RWPE1 (cell line): ENCODE measurements around the gene HRG.

ENCODE experiments used
- CTCF ChIA-PET: fragments of 350-600 bp; sonication (Branson Sonifier 250); formaldehyde crosslinking; extraction: SDS; loops from one replicate; lab custom pipeline; 2021; lab: Yijun Ruan, JAX
- POLR2A ChIA-PET: fragments of 400-600 bp; formaldehyde crosslinking; extraction: SDS; loops from one replicate; lab custom pipeline; 2020; ENCODE audit warnings: antibody characterized with exemption; ENCODE audit not compliant: low non-redundant PET; lab: Yijun Ruan, JAX
- DNase-seq: peaks from one replicate; pipeline ENCODE4 v3.0.0; 2012; ENCODE audit warnings: low spot score
- H3K27ac ChIP-seq: fragments of 450-650 bp; 2 replicates; pipeline ENCODE4 v1.5.1; 2017
- TF ChIP-seq, protein P1 (sequence below): fragments of 450-650 bp; conservative IDR thresholded peaks from 2 replicates; pipeline ENCODE4 v1.5.1; 2017; ENCODE audit warnings: low read depth, mild to moderate bottlenecking

The HRG gene

DNA sequence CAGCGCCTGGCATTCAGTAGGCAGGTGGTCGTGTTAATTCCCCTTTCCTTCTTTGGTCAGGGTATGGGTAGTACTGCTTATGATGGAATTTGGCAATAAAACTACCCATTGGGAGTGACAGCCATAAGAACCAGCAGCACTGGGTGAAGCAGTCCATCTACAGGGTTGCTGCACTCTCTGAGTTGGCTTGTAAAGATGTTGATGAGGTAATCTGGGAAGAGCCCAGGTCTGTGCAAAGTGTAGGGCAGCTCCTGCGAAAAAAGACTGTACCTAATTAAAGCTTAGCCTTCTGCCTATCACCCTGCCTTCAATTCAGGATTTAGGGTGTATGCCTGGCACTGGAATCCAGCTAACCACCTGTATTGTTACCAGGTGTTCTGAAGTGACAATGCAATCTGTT lies 30.3 kb upstream of the HRG start:
- CTCF ChIA-PET: interaction anchor here (2.3 kb wide), 1 partner anchor 18 kb away, joined by 8 read pairs; no protein-coding TSS in a partner anchor
- TF ChIP-seq, protein P1, sequence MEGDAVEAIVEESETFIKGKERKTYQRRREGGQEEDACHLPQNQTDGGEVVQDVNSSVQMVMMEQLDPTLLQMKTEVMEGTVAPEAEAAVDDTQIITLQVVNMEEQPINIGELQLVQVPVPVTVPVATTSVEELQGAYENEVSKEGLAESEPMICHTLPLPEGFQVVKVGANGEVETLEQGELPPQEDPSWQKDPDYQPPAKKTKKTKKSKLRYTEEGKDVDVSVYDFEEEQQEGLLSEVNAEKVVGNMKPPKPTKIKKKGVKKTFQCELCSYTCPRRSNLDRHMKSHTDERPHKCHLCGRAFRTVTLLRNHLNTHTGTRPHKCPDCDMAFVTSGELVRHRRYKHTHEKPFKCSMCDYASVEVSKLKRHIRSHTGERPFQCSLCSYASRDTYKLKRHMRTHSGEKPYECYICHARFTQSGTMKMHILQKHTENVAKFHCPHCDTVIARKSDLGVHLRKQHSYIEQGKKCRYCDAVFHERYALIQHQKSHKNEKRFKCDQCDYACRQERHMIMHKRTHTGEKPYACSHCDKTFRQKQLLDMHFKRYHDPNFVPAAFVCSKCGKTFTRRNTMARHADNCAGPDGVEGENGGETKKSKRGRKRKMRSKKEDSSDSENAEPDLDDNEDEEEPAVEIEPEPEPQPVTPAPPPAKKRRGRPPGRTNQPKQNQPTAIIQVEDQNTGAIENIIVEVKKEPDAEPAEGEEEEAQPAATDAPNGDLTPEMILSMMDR: no peak
- POLR2A ChIA-PET: no interaction called here
- DNase-seq: no peak
- no peak overlapping the region for H3K27ac ChIP-seq

DNA sequence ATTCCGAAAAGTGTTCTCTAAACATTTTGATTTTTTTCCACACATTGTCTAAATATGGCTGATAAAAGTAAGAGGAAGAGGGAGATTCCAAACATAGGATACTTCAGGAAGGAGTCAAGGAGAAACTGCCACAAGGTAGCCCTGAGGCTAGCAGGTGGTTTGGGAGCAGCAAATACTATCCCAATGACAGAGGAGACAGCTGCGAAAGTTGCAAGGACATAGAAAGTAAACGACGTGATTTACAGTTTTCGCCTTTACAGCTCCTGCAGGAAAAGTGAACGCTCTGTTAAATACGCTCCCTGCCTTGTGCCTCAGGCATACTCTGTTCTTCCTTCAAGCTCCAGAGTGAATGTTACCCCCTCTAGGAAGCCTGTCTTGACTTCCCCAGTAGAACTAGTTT lies 29.3 kb upstream of the HRG start:
- TF ChIP-seq, protein P1: no peak
- no peak for DNase-seq
- ChIA-PET CTCF (interaction anchor here (2.3 kb wide), 1 partner anchor 19 kb away, joined by 8 read pairs; no protein-coding TSS in a partner anchor), POLR2A (interaction anchor here (0.6 kb wide), 1 partner anchor 11 kb away, joined by 3 read pairs; no protein-coding TSS in a partner anchor)
- H3K27ac ChIP-seq: no peak overlapping the region

GRCh38 chr3:186637686-186638085 lies 28.1 kb upstream of the HRG start:
- DNase-seq: no peak
- ChIA-PET CTCF (interaction anchor here (2.3 kb wide), 1 partner anchor 20 kb away, joined by 8 read pairs; no protein-coding TSS in a partner anchor), POLR2A (no interaction called here)
- no peak overlapping the region for H3K27ac ChIP-seq
- TF ChIP-seq, protein P1: no peak

GRCh38 chr3:186638259-186638658 lies 27.6 kb upstream of the HRG start:
- CTCF ChIA-PET: no interaction called here
- POLR2A ChIA-PET: no interaction called here
- DNase-seq: no peak
- TF ChIP-seq, protein P1: no peak
- no peak overlapping the region for H3K27ac ChIP-seq

GRCh38 chr3:186639778-186640472 lies 25.9 kb upstream of the HRG start, which contains the start of gene FETUB:
FETUB (plus strand) TSS chr3:186640399; CDS start chr3:186640461, 62 bp downstream.
- POLR2A ChIA-PET: no interaction called here
- CTCF ChIA-PET: interaction anchor here (0.6 to 1.4 kb wide), 3 partner anchors 23 to 901 kb away, joined by 3 to 5 read pairs (median 3); no protein-coding TSS in a partner anchor
- DNase-seq: no peak
- peak within 1 kb of the TSS; percentile 86 for H3K27ac ChIP-seq
- TF ChIP-seq, protein P1: no peak

DNA sequence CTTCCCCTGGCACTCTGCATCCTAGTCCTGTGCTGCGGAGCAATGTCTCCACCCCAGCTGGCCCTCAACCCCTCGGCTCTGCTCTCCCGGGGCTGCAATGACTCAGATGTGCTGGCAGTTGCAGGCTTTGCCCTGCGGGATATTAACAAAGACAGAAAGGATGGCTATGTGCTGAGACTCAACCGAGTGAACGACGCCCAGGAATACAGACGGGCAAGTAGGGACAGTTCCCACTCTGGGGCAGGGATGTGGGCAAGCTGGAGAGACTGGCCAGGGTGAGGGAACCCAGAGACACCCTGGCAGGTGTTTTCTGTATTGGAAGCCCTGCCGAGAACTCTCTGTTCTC lies 25.4 kb upstream of the HRG start:
- ChIA-PET POLR2A (no interaction called here), CTCF (interaction anchor here (1.4 kb wide), 1 partner anchor 23 kb away, joined by 5 read pairs; no protein-coding TSS in a partner anchor)
- peak; percentile 91 for DNase-seq
- TF ChIP-seq, protein P1: no peak
- peak overlapping the region; percentile 86 for H3K27ac ChIP-seq
